Fibroblast of peridontal ligament (primary cell): ENCODE data around the gene PRKD3.
A peak's percentile ranks its signal among the peaks of the same experiment; 100 is the strongest.
"Not testable (repeated sequence)": the region's sequence is repeated elsewhere in the genome, so short reads cannot be mapped to it uniquely, and the experiment has no call there.

ENCODE experiments used
- DNase-seq: peaks from one replicate; pipeline ENCODE4 v3.0.0-alpha.2; 2010; ENCODE audit errors: extremely low read depth

The PRKD3 gene

GRCh38 chr2:37316181-37316580 lies 8.5 kb downstream of the PRKD3 start:
- no peak for DNase-seq

- no peak for DNase-seq
Observed at GRCh38 chr2:37315364-37315763, 9.3 kb downstream of the PRKD3 start.

GRCh38 chr2:37307500-37307899 lies 17.1 kb downstream of the PRKD3 start:
- no peak for DNase-seq

GRCh38 chr2:37306024-37306423 lies 18.6 kb downstream of the PRKD3 start:
- DNase-seq: no peak

- DNase-seq: no peak
Observed at GRCh38 chr2:37302701-37303252, 21.9 kb downstream of the PRKD3 start.

- DNase-seq: no peak
Observed at GRCh38 chr2:37301408-37301807, 23.2 kb downstream of the PRKD3 start.

- DNase-seq: no peak
Observed at GRCh38 chr2:37300578-37300977, 24.1 kb downstream of the PRKD3 start.

- DNase-seq: no peak
Observed at GRCh38 chr2:37300146-37300545, 24.5 kb downstream of the PRKD3 start.

- DNase-seq: no peak
Observed at GRCh38 chr2:37297632-37298031, 27.0 kb downstream of the PRKD3 start.

- DNase-seq: no peak
Observed at GRCh38 chr2:37295469-37296073, 29.1 kb downstream of the PRKD3 start.

GRCh38 chr2:37294858-37295257 lies 29.8 kb downstream of the PRKD3 start:
- not testable (repeated sequence) for DNase-seq

GRCh38 chr2:37291680-37292079 lies 33.0 kb downstream of the PRKD3 start:
- DNase-seq: no peak

- no peak for DNase-seq
Observed at GRCh38 chr2:37287966-37288365, 36.7 kb downstream of the PRKD3 start.

- DNase-seq: peak; percentile 35
Observed at GRCh38 chr2:37284381-37284780, 40.3 kb downstream of the PRKD3 start.

- peak; percentile 95 for DNase-seq
Observed at GRCh38 chr2:37283207-37283606, 41.4 kb downstream of the PRKD3 start.

- DNase-seq: peak; percentile 7
Observed at GRCh38 chr2:37282746-37283145, 41.9 kb downstream of the PRKD3 start.

- no peak for DNase-seq
Observed at GRCh38 chr2:37281916-37282315, 42.7 kb downstream of the PRKD3 start.

GRCh38 chr2:37276291-37276690 lies 48.3 kb downstream of the PRKD3 start:
- DNase-seq: no peak
